GM10266 (cell line): ENCODE measurements around the gene TMEM150C.

Source experiments
- DNase-seq: peaks from one replicate; pipeline ENCODE4 v3.0.0; 2012; ENCODE audit errors: extremely low spot score
- CTCF ChIP-seq: IDR thresholded peaks from 2 replicates; pipeline ENCODE4 v1.5.1; 2012; ENCODE audit warnings: mild to moderate bottlenecking, low read depth; ENCODE audit not compliant: control insufficient read depth, insufficient read depth; ENCODE audit errors: missing control alignments

The TMEM150C gene

GRCh38 chr4:82585690-82586435, 24.1 kb upstream of the TMEM150C start:
- TF ChIP-seq CTCF: no peak
- no peak for DNase-seq

DNA sequence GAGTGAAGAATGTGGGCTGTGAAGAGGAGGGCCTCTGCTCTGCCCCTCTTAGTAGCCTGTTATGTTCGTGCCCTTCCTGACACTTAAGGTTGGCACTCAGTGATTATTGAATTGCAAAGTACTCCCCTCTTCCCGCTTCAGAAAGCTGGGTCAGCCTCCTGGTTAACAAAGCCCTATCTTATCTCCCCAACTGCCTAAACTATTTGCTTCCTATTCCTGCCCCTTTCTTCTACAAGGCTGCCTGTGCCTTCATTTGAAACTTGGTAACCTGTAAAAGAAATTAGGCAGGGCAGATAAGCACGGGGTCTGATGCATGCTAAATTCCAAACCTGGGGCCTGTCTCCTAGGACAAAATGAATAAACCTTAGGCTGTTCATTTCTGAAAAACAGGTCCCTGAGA, 23.1 kb upstream of the TMEM150C start:
- DNase-seq: no peak
- TF ChIP-seq CTCF: no peak

- TF ChIP-seq CTCF: no peak
- no peak for DNase-seq
Measured at GRCh38 chr4:82583897-82584587, 22.3 kb upstream of the TMEM150C start.

- no peak for DNase-seq
- TF ChIP-seq CTCF: no peak
Measured at GRCh38 chr4:82579932-82580331, 18.1 kb upstream of the TMEM150C start.

DNA sequence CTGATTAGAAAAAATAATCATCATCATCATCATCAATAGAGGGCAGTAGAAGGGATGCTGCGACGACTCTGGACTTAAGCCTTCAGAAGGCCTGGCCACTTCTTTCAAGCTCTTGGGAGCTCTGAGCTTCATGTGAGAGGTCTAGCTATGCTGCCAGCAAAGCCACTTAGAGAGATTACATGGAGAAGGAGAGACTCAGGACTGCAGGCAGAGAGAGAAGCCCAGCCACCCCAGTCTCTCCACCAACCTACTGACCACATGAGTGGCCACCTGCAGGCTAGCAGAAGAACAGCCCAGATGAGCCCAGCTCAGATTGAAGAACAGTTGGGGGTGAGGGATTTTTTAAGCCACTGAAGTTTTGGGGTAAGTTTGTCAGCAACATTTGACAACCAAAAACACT, 17.1 kb upstream of the TMEM150C start:
- TF ChIP-seq CTCF: no peak
- DNase-seq: no peak

DNA sequence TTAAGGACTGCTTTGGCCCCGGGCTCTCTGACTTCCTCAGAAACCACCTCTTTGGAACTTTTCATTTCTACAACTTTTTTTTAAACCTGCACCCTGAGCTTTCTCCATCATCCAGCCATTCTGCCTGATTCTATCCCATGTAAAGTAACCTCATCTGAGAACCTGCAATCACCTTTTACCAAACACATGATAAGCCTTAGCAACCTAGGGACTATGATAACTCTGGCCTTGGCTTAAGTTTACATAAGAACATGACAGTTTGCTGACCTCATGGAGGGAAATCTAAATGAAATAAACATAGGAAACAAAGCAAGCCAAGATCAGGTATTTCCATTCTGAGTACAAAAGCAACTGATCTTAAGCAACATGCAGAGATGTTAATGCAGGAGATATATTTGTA, 15.7 kb upstream of the TMEM150C start:
- TF ChIP-seq CTCF: no peak
- no peak for DNase-seq

DNA sequence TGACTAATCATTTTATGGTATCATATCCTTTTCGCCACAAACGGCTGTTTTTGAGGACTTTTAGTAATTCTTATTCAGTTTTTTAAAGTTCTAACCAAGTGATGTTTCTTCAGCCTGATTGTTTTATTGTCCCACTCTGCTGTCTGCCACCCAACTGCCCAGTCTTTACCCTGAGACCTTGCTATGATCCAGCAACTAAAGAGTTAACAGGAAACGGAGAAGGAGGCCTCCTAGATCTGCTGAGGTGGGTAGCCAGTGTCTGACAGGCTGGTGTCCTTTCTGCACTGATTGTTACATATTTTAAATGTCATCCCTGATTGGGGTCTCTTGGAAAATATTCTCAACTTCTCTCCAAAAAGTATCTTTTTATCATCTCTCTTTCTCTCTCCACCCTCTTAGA, 7.9 kb upstream of the TMEM150C start:
- DNase-seq: no peak
- no peak for TF ChIP-seq CTCF
